ENCODE results near the gene GLA.

The GLA gene

GRCh38 chrX:101407748-101408531 is at the start of gene GLA, which contains the start of gene HNRNPH2:
GLA (minus strand) TSS chrX:101407925; CDS start chrX:101407903, 22 bp downstream.
HNRNPH2 (plus strand) TSS chrX:101408222; CDS start chrX:101411989, 3,767 bp downstream.
- DNase-seq (ENCODE audit: low read depth) = peak; percentile 72

GRCh38 chrX:101452056-101452455 is 44.3 kb upstream of the GLA start:
- DNase-seq (ENCODE audit: low read depth) = no peak

- no peak for DNase-seq (ENCODE audit: low read depth)
Measured at GRCh38 chrX:101450961-101451360, 43.2 kb upstream of the GLA start.

GRCh38 chrX:101450085-101450484 is 42.4 kb upstream of the GLA start:
- DNase-seq (ENCODE audit: low read depth) = no peak

GRCh38 chrX:101449279-101449678 is 41.6 kb upstream of the GLA start:
- no peak for DNase-seq (ENCODE audit: low read depth)

- DNase-seq (ENCODE audit: low read depth) = no peak
Measured at GRCh38 chrX:101442085-101442484, 34.4 kb upstream of the GLA start.

GRCh38 chrX:101430457-101431078 is 22.8 kb upstream of the GLA start:
- DNase-seq (ENCODE audit: low read depth) = no peak

- DNase-seq (ENCODE audit: low read depth) = no peak
Measured at GRCh38 chrX:101429934-101430333, 22.2 kb upstream of the GLA start.

- DNase-seq (ENCODE audit: low read depth) = no peak
Measured at GRCh38 chrX:101427954-101428353, 20.2 kb upstream of the GLA start.

- DNase-seq (ENCODE audit: low read depth) = no peak
Measured at GRCh38 chrX:101419489-101419888, 11.8 kb upstream of the GLA start.

GRCh38 chrX:101417981-101418841 is 10.5 kb upstream of the GLA start:
- no peak for DNase-seq (ENCODE audit: low read depth)

GRCh38 chrX:101417190-101417589 is 9.5 kb upstream of the GLA start:
- no peak for DNase-seq (ENCODE audit: low read depth)

- no peak for DNase-seq (ENCODE audit: low read depth)
Measured at GRCh38 chrX:101416691-101417090, 9.0 kb upstream of the GLA start.

GRCh38 chrX:101415180-101416145 is 7.7 kb upstream of the GLA start:
- no peak for DNase-seq (ENCODE audit: low read depth)

GRCh38 chrX:101411984-101412383 is 4.3 kb upstream of the GLA start:
- DNase-seq (ENCODE audit: low read depth) = no peak

GRCh38 chrX:101410461-101410860 is 2.7 kb upstream of the GLA start:
- no peak for DNase-seq (ENCODE audit: low read depth)

- no peak for DNase-seq (ENCODE audit: low read depth)
Measured at GRCh38 chrX:101409043-101409442, 1.3 kb upstream of the GLA start.

GRCh38 chrX:101408532-101408841 is 762 bp upstream of the GLA start:
- no peak for DNase-seq (ENCODE audit: low read depth)

- no peak for DNase-seq (ENCODE audit: low read depth)
Measured at GRCh38 chrX:101407167-101407747, 468 bp downstream of the GLA start.

- DNase-seq (ENCODE audit: low read depth) = no peak
Measured at GRCh38 chrX:101399825-101400224, 7.9 kb downstream of the GLA start.

- DNase-seq (ENCODE audit: low read depth) = no peak
Measured at GRCh38 chrX:101398694-101399093, 9.0 kb downstream of the GLA start.

All from stimulated activated CD8-positive, alpha-beta memory T cell treated with anti-CD3 and anti-CD28 coated beads, Interleukin-7, amount 100 ng/mL, for 24 hours (primary cell).